Natural killer cell (primary cell): ENCODE data around the gene EEA1. TPM values are rescaled to one million over a fixed set of nuclear protein-coding genes. Genes with fewer than 3 reads are reported as not detected.

ENCODE experiments used
- ATAC-seq, 3 donors: fragments of 150-1000 bp in 2 of 3; fragments of 200-7000 bp in 1 of 3; cut with Tn5 transposase; 1 replicate in 1 of 3; 2 replicates in 2 of 3; pipeline ENCODE4 v1.10.0; 2021; ENCODE audit warnings: mild to moderate bottlenecking in 2 of 3, moderate library complexity in 2 of 3
- DNase-seq, 2 donors: peaks; one replicate each; pipeline versions ENCODE4 v3.0.0 to v3.0.0-alpha.2; 2013 to 2021; ENCODE audit warnings: mixed read lengths in 1 of 2
- H3K27ac ChIP-seq: one replicate; pipeline ENCODE4 v1.5.1; 2013; ENCODE audit warnings: mild to moderate bottlenecking, low read length
- H3K27me3 ChIP-seq: one replicate; pipeline ENCODE4 v1.6.1; 2013; ENCODE audit warnings: low read length; ENCODE audit not compliant: control insufficient read depth, insufficient read depth
- H3K36me3 ChIP-seq: one replicate; pipeline ENCODE4 v1.6.1; 2013; ENCODE audit warnings: low read length; ENCODE audit not compliant: control insufficient read depth, insufficient read depth
- H3K4me1 ChIP-seq: one replicate; pipeline ENCODE4 v1.6.1; 2013; ENCODE audit warnings: low read length; ENCODE audit not compliant: control insufficient read depth, insufficient read depth
- H3K4me3 ChIP-seq: one replicate; pipeline ENCODE4 v1.5.1; 2013; ENCODE audit warnings: low read length
- H3K9me3 ChIP-seq: one replicate; pipeline ENCODE4 v1.6.1; 2013; ENCODE audit warnings: low read length; ENCODE audit not compliant: control insufficient read depth, insufficient read depth
- H3K27ac Mint-ChIP-seq, 2 donors: one replicate each; pipeline ENCODE4 v1.8.0; 2022; ENCODE audit warnings: mild to moderate bottlenecking in 2 of 2, mixed read lengths in 2 of 2, moderate library complexity in 1 of 2
- H3K27me3 Mint-ChIP-seq, 2 donors: one replicate each; pipeline ENCODE4 v1.8.0; 2022; ENCODE audit warnings: low read depth in 2 of 2, mixed read lengths in 2 of 2
- H3K36me3 Mint-ChIP-seq: one replicate; pipeline ENCODE4 v1.8.0; 2022; ENCODE audit warnings: mixed read lengths
- H3K4me1 Mint-ChIP-seq, 2 donors: one replicate each; pipeline ENCODE4 v1.8.0; 2022; ENCODE audit warnings: mixed read lengths in 2 of 2
- H3K4me3 Mint-ChIP-seq: one replicate; pipeline ENCODE4 v1.8.0; 2022; ENCODE audit warnings: mild to moderate bottlenecking, moderate library complexity, mixed read lengths
- H3K9me3 Mint-ChIP-seq, 2 donors: one replicate each; pipeline ENCODE4 v1.8.0; 2022; ENCODE audit warnings: mixed read lengths in 2 of 2
- CTCF ChIP-seq: fragments of 200-600 bp; IDR thresholded peaks from one replicate; pipeline ENCODE4 v1.8.0; 2022; ENCODE audit warnings: antibody characterized with exemption
- WGBS: methylation state at CpG from one replicate; pipeline ENCODE4 v1.1.7; 2013; ENCODE audit warnings: missing lambda C conversion rate; ENCODE audit not compliant: insufficient coverage; 5-methylcytosine and 5-hydroxymethylcytosine counted together
- intact Hi-C: fragments of 100-400 bp; cut with micrococcal nuclease; formaldehyde crosslinking; loops from one replicate; pipeline ENCODE4 v1.14.2; 2022
- total RNA-seq, 4 donors: library from RNA; stranded (reverse); fragments of 120-200 nt in 1 of 4; gene quantifications; one replicate each; pipeline versions ENCODE4 v1.2.3 to v1.2.4, GENCODE V29; 2013 to 2022

EEA1 gene
- total RNA-seq, 3 donors from 2014 or later (not counting 1 experiment from before 2014, with no cell fraction given), result 15.0 to 20.0 (median 15.0) TPM

DNA sequence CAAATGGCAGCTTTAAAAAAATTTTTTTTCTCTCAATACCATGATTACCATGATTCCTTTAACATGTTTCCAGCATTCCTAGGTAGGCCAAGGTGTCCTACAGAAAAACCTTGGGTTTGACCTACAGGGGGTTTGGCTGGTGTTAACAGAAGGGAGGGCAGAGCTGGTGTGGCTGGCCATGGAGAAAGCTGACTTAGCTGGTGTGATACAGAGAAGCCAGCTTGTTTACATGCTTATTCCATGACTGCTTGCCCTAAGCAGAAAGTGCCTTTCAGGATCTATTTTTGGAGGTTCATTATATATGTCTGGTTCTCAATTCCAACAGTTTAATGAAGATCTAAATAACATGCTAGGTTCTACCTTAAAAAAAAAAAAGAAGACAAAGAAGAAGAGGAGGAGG, 68.6 kb downstream of the EEA1 start:
- H3K4me3 Mint-ChIP-seq, result no peak overlapping the region
- no peaks in the 10 kb centered on the region for H3K36me3 Mint-ChIP-seq
- peaks cover 0 to 7% of the 10 kb centered on the region in 2 donors for H3K4me1 Mint-ChIP-seq
- H3K9me3 Mint-ChIP-seq, result no peaks in the 10 kb centered on the region
- H3K27me3 ChIP-seq, result no peaks in the 10 kb centered on the region
- TF ChIP-seq CTCF, result no peak
- no peak overlapping the region for H3K27ac Mint-ChIP-seq
- H3K27ac ChIP-seq, result no peak overlapping the region
- no peaks in the 10 kb centered on the region for H3K27me3 Mint-ChIP-seq
- intact Hi-C loops, result no loop called here
- no peaks in the 10 kb centered on the region for H3K9me3 ChIP-seq
- ATAC-seq (no peak), DNase-seq (no peak)
- H3K36me3 ChIP-seq, result peaks cover 12% of the 10 kb centered on the region
- H3K4me3 ChIP-seq, result no peak overlapping the region
- no peaks in the 10 kb centered on the region for H3K4me1 ChIP-seq

DNA sequence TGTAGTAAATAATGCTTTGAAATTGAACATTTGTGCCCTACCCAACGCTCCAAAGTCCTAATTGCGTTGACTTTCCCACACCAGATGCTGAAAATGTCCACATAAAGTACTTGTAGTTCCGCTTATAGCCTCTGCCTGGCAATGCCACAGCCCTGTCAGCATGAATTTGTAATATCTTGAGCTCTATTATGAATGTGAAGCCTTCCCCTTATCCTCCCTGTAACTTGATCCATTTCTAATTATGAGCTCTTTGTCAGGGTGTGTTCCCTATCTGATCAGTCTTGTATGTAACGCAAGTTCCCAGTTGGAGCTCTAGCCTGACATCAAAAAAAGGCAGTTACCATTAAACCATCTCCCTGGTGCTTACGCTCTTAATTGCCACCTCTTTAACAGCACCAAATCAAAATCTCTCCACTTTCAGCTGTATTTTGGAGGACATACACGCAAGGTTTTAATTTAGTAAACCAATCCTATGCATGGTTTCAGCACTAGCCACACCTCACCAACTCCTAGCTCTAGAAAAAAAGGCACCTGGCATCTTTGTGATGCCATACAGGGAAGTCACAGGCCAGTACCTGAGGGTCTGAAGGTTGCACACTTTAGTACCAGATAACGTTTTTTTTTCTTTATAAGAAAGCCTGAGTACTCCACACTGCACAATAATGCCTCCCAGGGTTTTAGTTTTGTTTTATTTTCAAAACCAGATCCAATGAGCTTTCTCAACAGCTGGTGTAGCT, 69.3 kb downstream of the EEA1 start:
- Mint-ChIP-seq H3K27me3 (no peaks in the 10 kb centered on the region), H3K4me3 (no peak overlapping the region), H3K36me3 (no peaks in the 10 kb centered on the region), H3K27ac (no peak overlapping the region), H3K4me1 (peaks cover 0 to 8% of the 10 kb centered on the region in 2 donors), H3K9me3 (no peaks in the 10 kb centered on the region)
- ATAC-seq, result no peak
- Histone ChIP-seq H3K4me1 (no peaks in the 10 kb centered on the region), H3K4me3 (no peak overlapping the region), H3K27ac (no peak overlapping the region), H3K36me3 (peaks cover 12% of the 10 kb centered on the region), H3K27me3 (no peaks in the 10 kb centered on the region), H3K9me3 (no peaks in the 10 kb centered on the region)
- WGBS, result 97% methylated on average over 7 of the region's 7 CpGs
- intact Hi-C loops, result no loop called here
- no peak for TF ChIP-seq CTCF
- DNase-seq, result no peak

- peaks cover 0 to 6% of the 10 kb centered on the region in 2 donors for H3K4me1 Mint-ChIP-seq
- H3K9me3 Mint-ChIP-seq, result no peaks in the 10 kb centered on the region
- H3K27ac Mint-ChIP-seq, result no peak overlapping the region
- H3K9me3 ChIP-seq, result no peaks in the 10 kb centered on the region
- no peaks in the 10 kb centered on the region for H3K27me3 Mint-ChIP-seq
- no peak for TF ChIP-seq CTCF
- H3K4me1 ChIP-seq, result no peaks in the 10 kb centered on the region
- no peaks in the 10 kb centered on the region for H3K27me3 ChIP-seq
- intact Hi-C loops, result no loop called here
- DNase-seq (no peak), ATAC-seq (no peak)
- H3K4me3 ChIP-seq, result no peak overlapping the region
- WGBS, result 99% methylated on average over 8 of the region's 8 CpGs
- H3K4me3 Mint-ChIP-seq, result no peak overlapping the region
- H3K27ac ChIP-seq, result no peak overlapping the region
- no peaks in the 10 kb centered on the region for H3K36me3 Mint-ChIP-seq
- H3K36me3 ChIP-seq, result peaks cover 13% of the 10 kb centered on the region
Observed at GRCh38 chr12:92857818-92858217, 71.3 kb downstream of the EEA1 start.

- peaks cover 33% of the 10 kb centered on the region for H3K36me3 ChIP-seq
- 96% methylated on average over 3 of the region's 3 CpGs for WGBS
- H3K27ac ChIP-seq, result no peak overlapping the region
- H3K36me3 Mint-ChIP-seq, result peaks cover 14% of the 10 kb centered on the region
- H3K27me3 ChIP-seq, result no peaks in the 10 kb centered on the region
- intact Hi-C loops, result no loop called here
- no peaks in the 10 kb centered on the region for H3K27me3 Mint-ChIP-seq
- H3K4me1 Mint-ChIP-seq, result peaks cover 0 to 4% of the 10 kb centered on the region in 2 donors
- H3K9me3 Mint-ChIP-seq, result no peaks in the 10 kb centered on the region
- ATAC-seq, result no peak
- H3K27ac Mint-ChIP-seq, result no peak overlapping the region
- no peaks in the 10 kb centered on the region for H3K4me1 ChIP-seq
- H3K4me3 Mint-ChIP-seq, result no peak overlapping the region
- TF ChIP-seq CTCF, result no peak
- no peak for DNase-seq
- no peak overlapping the region for H3K4me3 ChIP-seq
- H3K9me3 ChIP-seq, result no peaks in the 10 kb centered on the region
Observed at GRCh38 chr12:92854344-92854743, 74.8 kb downstream of the EEA1 start.
